Upper lobe of right lung (tissue), 1 donor: Measurements from ENCODE around the gene RAB7B. TPM values are rescaled to one million over a fixed set of nuclear protein-coding genes. Genes with fewer than 3 reads are reported as not detected.

Experiments
- ATAC-seq: fragments of 200-7000 bp; cut with Tn5 transposase; one replicate; pipeline ENCODE4 v1.9.1; 2020; ENCODE audit warnings: mild to moderate bottlenecking, moderate library complexity
- DNase-seq: peaks from one replicate; pipeline ENCODE4 v3.0.0-alpha.2; 2020
- H3K27ac ChIP-seq: fragments of 200-600 bp; one replicate; pipeline ENCODE4 v1.8.0; 2022
- H3K27me3 ChIP-seq: fragments of 200-600 bp; one replicate; pipeline ENCODE4 v1.8.0; 2022; ENCODE audit warnings: mild to moderate bottlenecking
- H3K36me3 ChIP-seq: fragments of 200-600 bp; one replicate; pipeline ENCODE4 v1.8.0; 2022
- H3K4me1 ChIP-seq: fragments of 200-600 bp; one replicate; pipeline ENCODE4 v1.8.0; 2022
- H3K4me3 ChIP-seq: fragments of 200-600 bp; one replicate; pipeline ENCODE4 v1.8.0; 2022; ENCODE audit warnings: mild to moderate bottlenecking
- H3K9me3 ChIP-seq: fragments of 200-600 bp; one replicate; pipeline ENCODE4 v1.8.0; 2022
- CTCF ChIP-seq: fragments of 200-600 bp; IDR thresholded peaks from one replicate; pipeline ENCODE4 v1.8.0; 2022; ENCODE audit warnings: antibody characterized with exemption
- intact Hi-C: fragments of 100-400 bp; cut with DNase I; formaldehyde crosslinking; loops from one replicate; pipeline ENCODE4 v1.11.0; 2022
- total RNA-seq: library from RNA; stranded (reverse); fragmentation: NEBNext Ultra II Directional; extraction: Animal tissue kit (Norgen Biotek cat#: 25700); gene quantifications from one replicate; pipeline ENCODE4 v1.2.1, GENCODE V29; 2021
- donor health status: DM: no; HTN: yes; CAD: no; lungs with severe emphysema.

RAB7B gene
- total RNA-seq, 1 donor from 2014 or later, result 7.0 TPM

- Histone ChIP-seq H3K4me1 (no peaks in the 10 kb centered on the region), H3K27ac (no peak overlapping the region), H3K9me3 (no peaks in the 10 kb centered on the region), H3K4me3 (no peak overlapping the region), H3K36me3 (no peaks in the 10 kb centered on the region), H3K27me3 (no peaks in the 10 kb centered on the region)
- intact Hi-C loops, result no loop called here
- ATAC-seq (no peak), DNase-seq (no peak)
- no peak for TF ChIP-seq CTCF
These were observed 47.7 kb downstream of the RAB7B start for GRCh38 chr1:205955499-205955898.

DNA sequence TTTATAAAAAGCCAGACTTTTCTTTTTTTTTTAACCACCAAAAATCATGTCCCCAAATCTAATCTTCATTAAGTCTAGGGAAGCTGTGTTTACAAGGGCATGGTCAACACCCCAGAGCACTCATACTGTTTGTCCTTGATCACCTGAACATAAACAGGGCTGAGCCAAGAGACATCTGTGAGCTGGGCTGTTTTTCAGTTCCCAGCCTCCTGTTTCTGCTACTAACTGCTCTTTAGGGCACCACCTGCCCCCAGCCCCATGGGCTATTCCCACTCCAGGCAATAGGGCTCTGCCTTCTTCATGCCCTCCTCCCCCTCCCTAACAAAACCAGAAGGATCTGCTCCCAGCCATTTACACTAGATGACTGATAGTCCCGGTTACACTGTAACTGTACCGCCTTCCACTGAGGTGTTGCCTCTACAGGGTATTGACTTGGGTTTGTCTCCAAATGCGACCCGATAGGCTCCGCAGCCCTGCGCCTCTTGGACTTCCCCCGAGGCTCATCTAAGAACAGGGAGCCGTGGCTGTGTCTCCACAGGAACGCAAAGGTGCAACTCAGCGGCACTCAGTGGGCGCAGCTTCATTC, 48.3 kb downstream of the RAB7B start:
- no peak overlapping the region for H3K27ac ChIP-seq
- no peaks in the 10 kb centered on the region for H3K4me1 ChIP-seq
- H3K9me3 ChIP-seq, result no peaks in the 10 kb centered on the region
- no peak overlapping the region for H3K4me3 ChIP-seq
- ATAC-seq (no peak), DNase-seq (no peak)
- intact Hi-C loops, result no loop called here
- no peaks in the 10 kb centered on the region for H3K27me3 ChIP-seq
- TF ChIP-seq CTCF, result no peak
- H3K36me3 ChIP-seq, result no peaks in the 10 kb centered on the region

GRCh38 chr1:205951746-205952145, 51.4 kb downstream of the RAB7B start:
- H3K4me1 ChIP-seq, result no peaks in the 10 kb centered on the region
- intact Hi-C loops, result no loop called here
- no peak overlapping the region for H3K4me3 ChIP-seq
- no peaks in the 10 kb centered on the region for H3K36me3 ChIP-seq
- H3K9me3 ChIP-seq, result no peaks in the 10 kb centered on the region
- no peak for TF ChIP-seq CTCF
- no peak overlapping the region for H3K27ac ChIP-seq
- H3K27me3 ChIP-seq, result no peaks in the 10 kb centered on the region
- DNase-seq, result no peak
- ATAC-seq, result no peak

- H3K9me3 ChIP-seq, result no peaks in the 10 kb centered on the region
- no peak overlapping the region for H3K27ac ChIP-seq
- TF ChIP-seq CTCF, result no peak
- no peak for ATAC-seq
- H3K27me3 ChIP-seq, result no peaks in the 10 kb centered on the region
- H3K36me3 ChIP-seq, result no peaks in the 10 kb centered on the region
- DNase-seq, result no peak
- H3K4me1 ChIP-seq, result no peaks in the 10 kb centered on the region
- intact Hi-C loops, result no loop called here
- no peak overlapping the region for H3K4me3 ChIP-seq
These were observed 52.2 kb downstream of the RAB7B start for GRCh38 chr1:205950826-205951549.

GRCh38 chr1:205950280-205950679, 52.9 kb downstream of the RAB7B start:
- Histone ChIP-seq H3K27me3 (no peaks in the 10 kb centered on the region), H3K4me3 (no peak overlapping the region), H3K9me3 (no peaks in the 10 kb centered on the region), H3K36me3 (no peaks in the 10 kb centered on the region), H3K27ac (no peak overlapping the region), H3K4me1 (no peaks in the 10 kb centered on the region)
- no peak for TF ChIP-seq CTCF
- DNase-seq, result no peak
- intact Hi-C loops, result no loop called here
- peak; percentile 5 for ATAC-seq
